Umbilical cord (tissue), 2 donors: ENCODE results near the gene CSF1R. TPM values are rescaled to one million over a fixed set of nuclear protein-coding genes. Genes with fewer than 3 reads are reported as not detected.
A peak's percentile ranks its signal among the peaks of the same experiment; 100 is the strongest.

Experiments
- DNase-seq: peaks from one replicate; pipeline ENCODE4 v3.0.0-alpha.2; 2015; ENCODE audit warnings: low spot score
- total RNA-seq: library from RNA; depleted of rRNA; stranded (reverse); fragments of >200 nt; gene quantifications from one replicate; pipeline ENCODE4 v1.2.3, GENCODE V29; 2014; ENCODE audit warnings: low replicate concordance; ENCODE audit not compliant: insufficient read depth

Gene CSF1R
- total RNA-seq, 1 donor from 2014 or later: 48.9 TPM

- DNase-seq: no peak
Measured at GRCh38 chr5:150069672-150070627, 16.4 kb downstream of the CSF1R start.

- no peak for DNase-seq
Measured at GRCh38 chr5:150068961-150069645, 17.3 kb downstream of the CSF1R start.

- DNase-seq: no peak
Measured at GRCh38 chr5:150068472-150068871, 17.9 kb downstream of the CSF1R start.

- no peak for DNase-seq
Measured at GRCh38 chr5:150068071-150068470, 18.3 kb downstream of the CSF1R start.

GRCh38 chr5:150067405-150067960 lies 18.9 kb downstream of the CSF1R start:
- DNase-seq: no peak

DNA sequence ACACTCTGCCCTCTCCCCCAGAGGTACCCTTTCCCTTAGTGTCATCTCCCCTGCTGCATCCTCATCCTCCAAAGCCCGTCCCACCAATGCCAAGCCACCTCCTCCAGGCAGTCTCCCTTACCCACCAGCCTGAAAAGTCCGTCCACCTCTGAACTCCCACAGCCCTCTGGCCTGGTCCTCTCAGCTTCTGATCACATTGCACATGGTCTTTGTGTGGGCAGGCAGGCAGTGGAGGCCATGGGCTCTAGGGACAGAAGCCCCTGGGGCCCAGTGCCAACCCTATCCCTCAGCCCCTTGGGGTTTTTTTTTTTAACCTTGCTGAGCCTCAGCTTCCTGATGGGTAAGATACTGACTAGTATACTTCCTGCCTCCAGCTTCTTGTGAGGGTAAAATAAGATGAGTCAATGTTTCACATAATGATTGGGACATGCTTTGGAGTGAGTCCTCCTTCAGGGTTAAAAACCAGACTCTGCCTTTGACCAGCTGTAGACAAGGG lies 19.4 kb downstream of the CSF1R start:
- no peak for DNase-seq

- no peak for DNase-seq
Measured at GRCh38 chr5:150066436-150066835, 19.9 kb downstream of the CSF1R start.

GRCh38 chr5:150065886-150066285 lies 20.5 kb downstream of the CSF1R start:
- DNase-seq: peak; percentile 22

GRCh38 chr5:150065346-150065745 lies 21.0 kb downstream of the CSF1R start:
- DNase-seq: peak; percentile 46

DNA sequence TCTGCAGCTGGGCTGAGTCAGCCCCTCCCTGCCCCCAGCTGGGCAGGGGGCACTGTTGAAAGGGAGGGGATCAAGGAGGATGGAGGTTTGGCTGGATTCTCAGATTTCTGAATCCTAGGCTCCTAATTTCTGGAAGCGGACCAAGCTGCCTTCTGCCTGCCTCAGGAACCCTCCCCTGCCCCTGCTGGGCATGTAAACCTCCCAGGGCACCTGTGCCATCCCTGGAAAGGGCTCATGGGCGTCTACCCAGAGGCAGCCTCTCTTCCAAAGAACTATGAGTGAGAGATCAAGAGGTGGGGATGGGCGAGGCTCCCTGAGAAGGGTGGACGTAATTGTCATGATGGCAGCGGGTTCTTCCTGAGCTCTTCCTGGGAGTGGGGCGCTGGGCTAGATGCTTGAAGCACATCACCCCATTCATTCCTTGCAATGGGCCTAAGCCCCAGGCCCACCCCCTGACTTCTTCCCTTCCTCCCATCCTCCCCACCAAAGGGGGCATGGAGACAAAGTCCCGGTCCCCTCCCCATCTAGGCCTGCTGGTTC lies 21.6 kb downstream of the CSF1R start:
- DNase-seq: no peak

GRCh38 chr5:150063638-150064037 lies 22.7 kb downstream of the CSF1R start:
- DNase-seq: no peak

GRCh38 chr5:150062216-150062922 lies 24.0 kb downstream of the CSF1R start:
- no peak for DNase-seq

DNA sequence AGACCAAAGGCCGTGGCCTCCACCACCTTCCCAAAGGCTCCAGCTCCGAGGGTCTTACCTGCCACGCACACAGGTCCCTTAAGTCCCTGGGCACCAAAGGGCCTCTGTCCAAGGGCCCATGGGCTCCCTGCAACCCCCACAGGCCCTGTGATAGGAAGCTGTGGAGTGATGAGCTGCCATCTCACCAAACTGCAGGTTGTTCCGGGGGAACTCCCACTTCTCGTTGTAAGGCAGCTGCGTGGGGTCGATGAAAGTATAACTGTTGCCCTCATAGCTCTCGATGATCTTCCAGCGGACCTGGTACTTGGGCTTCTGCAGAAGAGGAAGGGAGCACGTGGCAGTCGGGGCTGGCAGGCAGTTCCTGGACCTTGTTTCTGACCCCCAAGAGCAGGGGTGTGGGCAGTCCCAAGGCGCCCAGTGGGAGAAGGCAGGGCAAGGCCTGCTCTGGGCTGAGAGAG lies 24.8 kb downstream of the CSF1R start:
- DNase-seq: no peak

DNA sequence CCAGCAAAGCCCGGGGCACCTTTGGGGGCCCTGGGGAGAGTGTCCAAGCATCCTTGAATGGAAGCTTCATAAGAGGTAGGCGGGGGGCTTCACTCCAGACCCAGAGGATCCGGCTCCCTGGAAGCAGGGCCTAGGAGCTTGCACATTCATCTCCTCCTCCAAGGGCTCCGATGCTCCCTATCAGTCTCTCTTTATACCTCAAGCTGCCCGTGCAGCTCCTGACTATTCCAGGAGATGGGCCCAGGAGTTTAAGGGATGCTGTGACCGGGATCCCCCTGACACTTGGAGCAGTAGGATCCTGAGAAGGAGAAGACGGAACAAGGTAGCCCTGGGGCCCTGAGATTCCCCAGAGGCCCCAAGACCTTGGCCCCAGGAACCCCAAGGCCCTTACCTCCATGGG lies 25.9 kb downstream of the CSF1R start:
- no peak for DNase-seq

DNA sequence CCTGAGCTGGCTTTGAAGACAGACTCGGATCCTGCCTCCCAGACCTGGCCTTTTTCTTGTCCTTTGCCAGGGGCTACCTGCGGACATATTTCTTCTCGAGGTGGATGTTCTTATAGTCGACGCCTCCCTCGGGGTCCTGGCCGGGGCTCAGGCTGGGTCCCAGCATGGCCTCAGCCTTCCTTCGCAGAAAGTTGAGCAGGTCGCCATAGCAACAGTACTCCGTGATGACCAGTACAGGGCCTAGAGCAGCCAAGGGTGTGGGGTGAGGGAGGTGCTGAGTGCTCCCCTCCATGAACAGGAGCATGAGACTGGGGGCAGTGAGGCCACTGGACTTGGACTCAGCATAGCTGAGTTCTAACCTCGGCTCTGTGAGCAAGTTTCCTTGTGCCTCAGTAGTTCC lies 26.7 kb downstream of the CSF1R start:
- no peak for DNase-seq

- peak; percentile 51 for DNase-seq
Measured at GRCh38 chr5:150058480-150059126, 27.8 kb downstream of the CSF1R start.

DNA sequence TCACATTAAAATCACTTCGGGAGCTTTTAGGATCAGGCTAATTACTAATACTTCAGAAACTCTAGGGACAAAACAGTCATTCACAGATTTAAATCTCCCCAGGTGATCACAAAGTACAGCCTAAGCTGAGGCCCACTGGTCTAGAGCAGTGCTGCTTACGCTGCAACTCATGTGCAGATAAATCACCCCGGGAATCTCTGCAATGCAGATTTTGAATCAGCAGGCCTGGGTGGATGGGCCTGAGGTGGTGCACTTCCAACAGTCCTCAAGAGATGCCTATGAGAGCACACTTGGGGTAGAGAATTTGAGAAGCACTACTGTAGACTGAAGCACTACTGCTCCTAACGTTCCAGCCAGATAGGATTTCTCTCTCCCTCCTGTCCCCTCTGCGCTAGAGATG lies 28.4 kb downstream of the CSF1R start:
- no peak for DNase-seq

DNA sequence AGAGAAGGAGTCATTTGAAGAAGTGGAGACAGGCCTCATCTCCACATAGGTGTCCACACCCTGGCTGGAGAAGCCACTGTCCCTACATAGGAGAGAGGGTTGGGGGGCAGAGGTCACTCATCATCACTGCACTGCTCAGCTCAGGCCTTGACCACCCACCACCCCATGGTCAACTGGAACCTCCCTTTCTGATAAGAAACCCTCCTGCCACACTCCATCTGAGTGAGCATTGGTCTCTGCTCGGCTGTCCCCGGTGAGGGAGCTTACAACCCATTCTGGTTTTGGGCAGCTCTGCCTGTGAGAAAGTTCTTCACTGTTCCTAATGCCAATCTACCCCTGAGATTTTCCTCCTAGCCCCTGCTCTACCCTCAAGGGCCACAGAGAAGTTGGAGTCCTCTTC lies 28.8 kb downstream of the CSF1R start:
- DNase-seq: no peak

DNA sequence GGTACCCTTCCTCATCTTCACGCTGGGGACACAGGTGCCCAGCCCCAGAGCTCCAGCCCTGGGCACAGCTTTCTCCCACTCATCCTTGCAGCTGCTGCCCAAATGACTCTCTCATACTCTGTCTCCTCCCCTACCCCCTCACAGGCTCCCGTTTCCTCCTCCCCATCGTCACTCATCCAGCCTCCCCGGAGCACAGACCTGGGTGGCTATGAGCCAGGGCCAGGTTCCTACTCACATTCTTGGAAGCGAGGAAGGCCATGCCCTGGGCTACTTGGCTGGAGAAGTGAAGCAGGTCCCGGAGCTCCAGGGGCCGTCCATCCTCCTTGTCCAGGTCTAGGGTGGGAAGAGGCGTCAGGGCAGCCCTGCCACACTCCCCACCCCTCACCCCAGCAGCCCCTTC lies 29.3 kb downstream of the CSF1R start:
- no peak for DNase-seq

DNA sequence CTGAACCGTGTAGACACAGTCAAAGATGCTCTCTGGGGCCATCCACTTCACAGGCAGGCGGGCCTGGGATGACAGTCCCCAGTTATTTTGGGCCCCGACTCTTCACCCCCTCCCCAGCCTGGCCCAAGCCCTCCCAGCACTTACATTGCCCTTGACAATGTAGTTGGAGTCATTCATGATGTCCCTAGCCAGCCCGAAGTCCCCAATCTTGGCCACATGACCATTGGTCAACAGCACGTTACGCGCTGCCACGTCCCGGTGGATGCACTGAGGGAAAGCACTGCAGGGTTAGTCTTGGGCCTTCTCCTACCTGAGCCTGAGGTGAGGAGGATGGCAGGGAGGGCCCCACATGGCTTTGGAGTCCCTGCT lies 30.3 kb downstream of the CSF1R start:
- no peak for DNase-seq
